Muscle of back (tissue), 13 donors: Measurements from ENCODE around the gene ZFYVE16. TPM values are rescaled to one million over a fixed set of nuclear protein-coding genes. Genes with fewer than 3 reads are reported as not detected.
"Not testable (repeated sequence)": the region's sequence is repeated elsewhere in the genome, so short reads cannot be mapped to it uniquely, and the experiment has no call there.

Experiments
- DNase-seq, 3 donors: peaks; one replicate each; pipeline versions ENCODE4 v3.0.0 to v3.0.0-alpha.2; 2013
- long read RNA-seq, 9 donors: transcript quantifications; one replicate each; lab custom pipeline, GENCODE V29; 2026
- polyA plus RNA-seq, 10 donors: library from polyadenylated mRNA; unstranded; fragments of 120-200 nt; gene quantifications; one replicate each; pipeline ENCODE4 v1.2.1, GENCODE V29; 2013; ENCODE audit not compliant: insufficient read length in 10 of 10

Gene ZFYVE16
- polyA plus RNA-seq = 10 to 100 TPM; 42.7 to 83.1 (median 55.9) TPM
- long read RNA-seq, donor 1, partial matches to known transcripts = 7 of 8 reads
- long read RNA-seq, donor 1, other reads (novel, unspliced or antisense) = 0 of 8 reads
- long read RNA-seq, donor 2, full-length matches to known transcripts = 1 of 1 reads
- long read RNA-seq, donor 2, partial matches to known transcripts = 0 of 1 reads
- long read RNA-seq, donor 2, other reads (novel, unspliced or antisense) = 0 of 1 reads
- long read RNA-seq, donor 3 = 0 reads
- long read RNA-seq, donor 4, full-length matches to known transcripts = 1 of 11 reads
- long read RNA-seq, donor 4, partial matches to known transcripts = 10 of 11 reads
- long read RNA-seq, donor 4, other reads (novel, unspliced or antisense) = 0 of 11 reads
- long read RNA-seq, donor 5, full-length matches to known transcripts = 2 of 10 reads
- long read RNA-seq, donor 5, partial matches to known transcripts = 8 of 10 reads
- long read RNA-seq, donor 5, other reads (novel, unspliced or antisense) = 0 of 10 reads
- long read RNA-seq, donor 6, partial matches to known transcripts = 19 of 19 reads
- long read RNA-seq, donor 6, other reads (novel, unspliced or antisense) = 0 of 19 reads
- long read RNA-seq, donor 7, full-length matches to known transcripts = 1 of 19 reads
- long read RNA-seq, donor 7, partial matches to known transcripts = 18 of 19 reads
- long read RNA-seq, donor 7, other reads (novel, unspliced or antisense) = 0 of 19 reads
- long read RNA-seq, donor 8, partial matches to known transcripts = 7 of 7 reads
- long read RNA-seq, donor 8, other reads (novel, unspliced or antisense) = 0 of 7 reads
- long read RNA-seq, donor 9 = 0 reads

DNA sequence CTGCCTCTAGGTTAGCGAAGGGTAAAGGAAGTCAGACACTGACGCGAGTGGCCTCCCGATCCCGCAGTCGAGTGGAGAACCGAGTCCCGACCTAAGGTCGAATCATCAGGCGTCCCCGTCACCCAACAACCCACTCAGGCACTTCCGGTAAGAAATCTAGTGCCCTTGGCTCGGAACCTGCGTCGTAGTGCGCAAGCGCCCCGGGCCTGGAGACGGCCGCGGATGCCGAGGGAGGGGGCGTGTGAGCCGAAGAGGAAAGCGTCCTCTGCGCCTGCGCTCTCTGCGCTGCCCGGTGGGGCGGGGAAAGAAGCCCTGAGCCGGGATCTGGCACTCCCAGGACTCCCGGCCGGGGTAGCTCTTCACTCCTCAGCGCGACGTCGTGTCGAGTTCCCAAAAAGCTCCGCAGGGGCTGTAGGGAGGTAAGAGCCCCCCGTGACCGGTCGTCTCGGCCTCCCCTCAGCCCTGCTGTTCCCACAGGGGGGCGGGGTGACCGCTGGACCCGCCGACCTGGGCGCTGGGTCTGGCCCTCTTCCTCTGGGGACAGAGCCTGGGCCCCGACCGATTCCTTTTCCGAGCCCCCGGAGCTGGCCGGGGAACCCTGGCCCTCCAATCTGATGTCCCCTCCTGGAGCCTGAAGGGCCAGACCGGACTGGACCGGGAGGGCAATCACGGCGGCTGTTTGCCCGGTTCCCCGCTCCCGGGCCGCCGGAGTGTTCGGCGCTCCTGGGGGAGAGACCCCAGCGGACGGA, at the start of gene ZFYVE16:
Gene ZFYVE16, plus strand, starts transcription at position 330 of the 749 bp plus-strand sequence. CDS start 26,084 bp downstream, outside the sequence.
- DNase-seq = peak; percentile 98 to 100 (median 100)

DNA sequence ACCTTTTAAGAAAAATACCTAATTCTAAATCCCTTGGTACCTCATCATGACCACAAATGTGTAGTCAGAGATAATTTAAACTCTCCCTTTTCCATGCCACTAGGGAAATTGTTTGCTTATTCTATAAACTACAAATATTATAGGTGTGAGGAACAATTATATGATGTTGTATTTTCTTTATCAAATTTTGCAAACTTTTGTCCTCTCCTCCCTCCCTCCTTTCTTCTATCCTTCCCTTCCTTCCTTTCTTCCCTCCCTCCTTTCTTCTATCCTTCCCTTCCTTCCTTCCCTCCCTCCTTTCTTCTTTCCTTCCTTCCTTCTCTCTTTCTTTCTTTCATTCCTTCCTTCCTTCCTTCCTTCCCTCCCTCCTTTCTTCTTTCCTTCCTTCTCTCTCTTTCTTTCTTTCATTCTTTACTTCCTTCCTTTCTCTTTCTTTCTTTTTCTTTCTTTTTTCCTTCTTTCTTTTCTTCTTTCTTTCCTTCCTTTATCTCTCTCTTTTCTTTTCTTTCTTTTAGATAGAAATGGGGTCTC, 46.9 kb upstream of the ZFYVE16 start:
- DNase-seq = no peak

DNA sequence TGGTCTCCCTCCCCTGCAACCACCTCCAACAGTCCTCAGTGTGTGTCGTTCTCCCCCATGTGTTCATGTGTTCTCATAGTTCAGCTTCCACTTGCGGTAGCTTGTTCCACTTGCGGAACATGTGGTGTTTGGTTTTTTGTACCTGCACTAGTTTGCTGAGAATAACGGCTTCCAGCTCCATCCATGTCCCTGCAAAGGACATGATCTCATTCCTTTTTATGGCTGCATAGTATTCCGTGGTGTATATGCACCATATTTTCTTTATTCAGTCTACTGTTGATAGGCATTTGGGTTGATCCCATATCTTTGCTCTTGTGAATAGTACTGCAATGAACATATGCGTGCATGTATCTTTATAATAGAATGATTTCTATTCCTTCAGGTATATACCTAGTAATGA, 43.0 kb upstream of the ZFYVE16 start:
- no peak for DNase-seq

DNA sequence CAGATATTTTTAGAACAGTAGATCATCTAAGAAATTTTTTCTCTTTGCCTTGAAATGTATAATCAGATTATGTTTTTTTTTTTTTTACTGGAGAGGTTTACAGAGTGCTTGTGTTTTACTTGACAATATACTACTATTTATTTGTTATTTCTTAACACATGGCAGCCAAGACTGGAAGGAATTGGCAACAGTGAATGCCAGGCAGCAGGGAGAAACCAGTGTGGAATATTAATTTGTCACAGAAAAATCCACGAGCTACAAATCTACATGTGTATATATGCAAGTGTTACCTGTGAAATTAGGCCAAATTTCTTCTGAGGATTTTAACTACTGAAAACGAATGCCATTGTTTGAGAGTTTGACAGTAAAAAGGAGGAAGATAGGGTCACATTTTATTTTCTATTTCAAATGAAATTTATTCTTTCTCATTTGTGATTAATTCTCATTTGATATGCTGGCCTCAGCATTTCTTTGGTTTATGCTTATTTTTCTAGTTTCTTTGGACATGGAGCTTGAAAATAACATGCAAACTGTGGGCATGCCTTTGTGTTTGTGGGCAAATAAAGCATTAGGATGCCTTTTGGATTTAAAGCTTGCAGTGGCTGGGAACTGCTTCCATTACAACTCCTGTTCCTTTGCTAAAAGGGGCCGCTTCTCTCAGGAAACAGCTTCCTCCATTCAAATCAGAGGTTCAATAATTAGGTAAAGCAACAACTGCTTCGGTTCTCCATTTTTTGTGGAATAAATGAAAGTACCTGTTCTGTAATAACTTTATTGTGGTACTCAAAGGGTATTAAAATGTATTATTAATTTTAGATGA, 39.0 kb upstream of the ZFYVE16 start:
- DNase-seq = no peak

DNA sequence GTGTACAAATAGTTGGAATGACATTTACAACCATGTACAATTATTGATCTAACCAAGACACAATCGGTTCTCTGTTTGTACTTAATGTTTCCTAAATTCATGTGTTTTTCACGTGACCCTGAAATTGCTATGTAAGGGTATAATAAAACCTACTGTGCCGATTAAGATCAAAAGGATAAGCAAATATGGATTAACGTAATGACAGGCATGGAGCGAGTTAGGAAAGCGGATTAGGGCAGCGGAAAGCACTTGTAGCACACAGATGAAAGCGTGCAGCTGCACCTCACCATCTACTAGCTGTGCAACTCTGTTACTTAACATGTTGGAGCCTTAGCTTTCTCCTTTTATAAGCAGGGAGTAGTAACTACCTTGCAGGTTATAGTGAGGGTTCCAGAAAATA, 38.3 kb upstream of the ZFYVE16 start:
- DNase-seq = no peak

DNA sequence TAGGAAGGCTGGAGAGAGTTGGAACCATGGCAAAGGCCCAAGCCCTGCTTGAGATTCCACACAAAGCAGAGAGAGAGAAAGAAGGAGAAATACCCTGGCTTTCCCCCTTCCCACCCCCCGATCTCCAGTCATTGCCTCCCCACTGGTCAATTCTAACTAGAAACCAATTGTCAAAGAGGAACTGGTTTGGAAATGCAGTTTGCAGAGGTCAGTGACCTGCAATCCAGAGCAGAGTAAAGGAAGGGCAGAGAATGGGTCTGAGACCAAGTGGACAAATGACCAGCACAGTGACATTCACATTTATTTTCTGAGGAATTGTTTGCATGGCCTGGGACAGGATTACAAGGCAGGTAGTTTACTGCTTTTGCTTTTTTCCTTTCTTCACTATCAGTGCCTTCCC, 37.5 kb upstream of the ZFYVE16 start:
- no peak for DNase-seq

DNA sequence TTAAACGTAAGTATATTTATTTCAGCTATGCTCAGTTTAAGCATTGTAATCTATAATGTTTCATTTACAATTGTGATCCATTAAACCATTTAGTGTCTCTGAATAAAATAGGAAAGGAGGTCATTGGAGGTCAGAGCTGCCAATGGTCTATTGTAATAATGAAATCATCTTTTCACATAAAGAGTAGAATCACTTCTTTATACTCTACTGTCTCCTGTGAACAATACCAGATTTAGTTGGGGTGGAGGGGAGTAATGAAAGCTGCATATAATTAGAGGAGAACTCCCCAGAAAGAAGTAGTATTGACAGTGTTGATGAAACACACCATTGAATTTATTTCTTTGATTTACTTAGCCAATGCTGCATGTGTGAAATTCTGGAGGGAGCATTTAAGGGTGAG, 35.1 kb upstream of the ZFYVE16 start:
- no peak for DNase-seq

DNA sequence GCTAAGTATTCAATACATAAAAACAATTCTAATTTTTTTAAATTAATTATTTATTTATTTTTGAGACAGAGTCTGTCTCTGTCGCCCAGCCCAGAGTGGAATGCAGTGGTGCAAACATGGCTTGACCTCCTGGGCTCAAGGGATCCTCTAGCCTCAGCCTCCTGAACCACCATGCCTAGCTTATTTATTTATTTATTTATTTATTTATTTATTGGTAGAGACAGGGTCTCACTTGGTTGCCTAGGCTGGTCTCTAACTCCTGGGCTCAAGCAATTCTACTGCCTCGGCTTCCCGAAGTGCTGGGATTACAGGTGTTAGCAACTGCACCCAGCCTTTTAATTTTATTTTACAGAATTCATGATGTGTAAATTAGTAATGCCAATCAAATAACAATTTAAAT, 33.7 kb upstream of the ZFYVE16 start:
- DNase-seq = no peak

DNA sequence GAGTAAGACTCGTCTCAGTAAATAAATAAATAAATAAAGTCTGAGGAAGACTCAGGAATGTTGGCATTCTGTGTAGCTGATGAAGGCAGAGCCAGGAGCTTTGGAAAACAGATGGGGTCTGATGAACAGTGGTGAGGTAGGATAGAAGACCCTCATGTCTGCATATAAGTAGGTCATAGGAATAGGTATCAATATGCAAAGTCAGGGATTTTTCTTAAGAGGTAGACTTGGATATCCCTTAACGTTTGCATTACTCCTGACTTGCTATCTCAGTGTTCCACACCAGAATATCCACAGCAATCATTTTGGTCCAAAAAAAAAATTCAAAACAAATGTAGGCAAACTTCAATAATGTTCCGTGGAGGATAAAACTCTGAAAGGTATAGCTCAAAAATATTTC, 31.3 kb upstream of the ZFYVE16 start:
- no peak for DNase-seq

DNA sequence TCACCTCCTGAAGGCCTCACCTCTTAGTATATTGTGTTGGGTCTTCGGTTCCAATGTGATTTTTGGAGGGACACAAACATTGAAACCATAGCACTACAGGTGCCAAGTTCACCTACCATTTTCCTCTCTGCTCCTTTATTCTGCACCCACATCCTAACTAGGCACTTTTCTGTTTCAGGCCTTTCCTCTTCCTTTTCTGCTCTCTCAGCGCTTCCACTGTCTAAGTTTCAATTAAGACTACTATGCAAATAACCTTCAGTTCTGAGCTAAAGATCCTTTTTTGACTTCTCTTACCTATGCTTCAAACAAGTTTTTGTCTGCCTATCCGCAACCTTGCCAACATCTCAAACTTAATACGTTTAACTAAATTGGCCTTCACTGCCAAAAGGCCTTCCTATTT, 25.4 kb upstream of the ZFYVE16 start:
- DNase-seq = no peak

DNA sequence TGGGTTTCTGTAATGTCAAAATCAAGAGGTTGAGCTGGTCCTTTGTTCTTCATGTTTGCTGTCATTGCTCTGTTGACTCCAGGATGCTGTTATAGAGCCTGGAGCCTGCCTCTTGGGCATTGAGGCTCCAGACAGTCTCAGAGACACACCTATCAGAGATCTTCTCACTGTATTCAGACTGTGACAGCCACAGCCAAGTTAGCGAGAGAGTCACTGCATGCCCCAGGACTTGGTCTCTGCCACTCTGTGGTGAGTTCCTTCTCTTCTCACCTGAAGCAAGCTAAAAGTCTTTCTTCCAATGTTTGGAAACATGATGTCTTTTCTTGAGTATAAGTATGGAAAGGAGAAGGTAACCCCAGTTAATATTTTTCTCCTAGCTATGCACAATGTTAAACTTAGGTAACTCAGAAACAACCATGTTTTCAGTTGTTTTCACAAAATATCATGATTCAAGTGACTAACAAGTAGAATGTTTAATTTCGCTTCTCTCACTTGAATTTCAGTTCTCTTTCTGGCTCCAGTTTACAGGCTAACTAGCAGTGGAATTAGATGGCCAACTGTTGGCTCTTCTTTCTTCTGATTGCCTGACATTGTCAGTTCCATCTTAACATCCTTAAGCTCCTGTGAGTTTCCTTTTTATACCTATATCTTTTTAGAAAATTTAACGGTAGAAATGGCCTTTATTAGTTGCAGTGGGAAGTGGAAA, 20.6 kb upstream of the ZFYVE16 start:
- no peak for DNase-seq

DNA sequence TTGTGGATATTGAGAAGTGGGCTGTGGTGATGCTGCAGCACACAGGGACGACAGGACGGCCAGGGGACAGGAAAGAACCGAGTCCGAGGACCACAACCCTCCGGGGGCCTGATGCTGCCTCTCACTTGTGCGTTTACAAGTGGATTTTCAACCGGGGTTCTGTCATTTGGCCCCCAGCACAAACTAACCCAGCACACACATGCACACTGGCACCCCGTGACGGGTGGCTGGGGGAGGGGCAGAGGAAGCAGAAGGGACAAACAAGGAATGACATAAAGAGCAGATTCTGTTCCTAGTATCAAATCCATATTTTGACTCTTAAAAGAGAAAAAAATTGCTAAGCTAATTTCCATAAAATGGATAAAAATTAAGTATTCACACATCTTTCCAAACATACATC, 18.3 kb upstream of the ZFYVE16 start:
- DNase-seq = no peak

DNA sequence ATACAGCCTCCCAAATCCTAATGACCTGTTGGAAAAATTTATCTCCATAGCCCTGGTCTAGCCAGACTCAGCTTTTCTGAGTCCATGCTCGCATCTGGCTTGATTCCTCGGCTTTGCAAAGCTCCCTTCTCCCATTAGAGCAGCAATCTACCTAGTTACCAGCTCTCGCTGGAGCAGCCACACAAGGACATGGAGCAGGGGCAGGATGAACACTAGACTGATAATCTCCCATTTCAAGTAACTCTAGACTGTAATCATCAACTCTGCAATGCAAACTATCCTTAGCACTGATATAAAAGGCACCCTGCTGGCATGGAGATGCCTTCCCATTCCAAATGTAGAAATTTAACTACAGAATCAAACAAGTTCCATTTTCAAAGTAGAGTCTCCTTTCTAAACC, 17.5 kb upstream of the ZFYVE16 start:
- not testable (repeated sequence) for DNase-seq

DNA sequence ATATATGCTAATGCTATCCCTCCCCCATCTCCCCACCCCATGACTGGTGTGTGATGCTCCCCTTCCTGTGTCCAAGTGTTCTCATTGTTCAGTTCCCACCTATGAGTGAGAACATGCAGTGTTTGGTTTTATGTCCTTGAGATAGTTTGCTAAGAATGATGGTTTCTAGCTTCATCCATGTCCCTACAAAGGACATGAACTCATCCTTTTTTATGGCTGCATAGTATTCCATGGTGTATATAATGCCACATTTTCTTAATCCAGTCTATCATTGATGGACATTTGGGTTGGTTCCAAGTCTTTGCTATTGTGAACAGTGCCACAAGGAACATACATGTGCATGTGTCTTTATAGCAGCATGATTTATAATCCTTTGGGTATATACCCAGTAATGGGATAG, 16.6 kb upstream of the ZFYVE16 start:
- DNase-seq = not testable (repeated sequence)

DNA sequence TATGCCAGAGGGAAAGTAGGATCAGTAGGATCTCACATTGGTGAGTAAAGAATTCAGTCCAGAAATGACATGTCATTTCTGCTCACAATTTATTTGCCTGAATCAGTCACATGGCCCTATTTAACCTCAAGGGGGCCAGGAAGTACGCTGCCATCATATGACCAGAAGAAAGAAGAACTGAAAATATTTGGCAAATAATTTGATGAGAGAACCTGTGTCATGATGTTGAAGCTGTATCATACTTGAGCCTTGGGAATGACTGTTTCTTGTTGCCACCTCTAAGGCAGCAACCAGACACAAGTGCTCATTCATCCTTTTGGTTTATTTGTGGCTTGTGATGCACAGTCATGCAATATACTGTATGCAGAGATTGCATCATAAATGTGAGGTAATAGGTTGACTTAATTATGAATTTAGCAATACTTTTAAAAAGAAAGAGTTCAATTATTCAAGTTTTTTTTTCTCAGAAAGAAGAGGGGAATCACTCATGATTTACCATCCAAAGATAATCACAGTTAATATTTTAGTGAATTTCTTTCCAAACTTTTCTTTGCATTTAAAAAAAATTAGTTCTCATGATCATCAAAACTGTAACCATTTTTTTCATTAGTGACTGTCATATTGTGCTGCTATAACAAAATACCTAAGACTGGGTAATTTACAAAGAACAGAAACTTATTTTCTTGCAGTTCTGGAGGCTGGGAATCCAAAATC, 8.2 kb upstream of the ZFYVE16 start:
- DNase-seq = peak in 1 of 3 donors; percentile 9

DNA sequence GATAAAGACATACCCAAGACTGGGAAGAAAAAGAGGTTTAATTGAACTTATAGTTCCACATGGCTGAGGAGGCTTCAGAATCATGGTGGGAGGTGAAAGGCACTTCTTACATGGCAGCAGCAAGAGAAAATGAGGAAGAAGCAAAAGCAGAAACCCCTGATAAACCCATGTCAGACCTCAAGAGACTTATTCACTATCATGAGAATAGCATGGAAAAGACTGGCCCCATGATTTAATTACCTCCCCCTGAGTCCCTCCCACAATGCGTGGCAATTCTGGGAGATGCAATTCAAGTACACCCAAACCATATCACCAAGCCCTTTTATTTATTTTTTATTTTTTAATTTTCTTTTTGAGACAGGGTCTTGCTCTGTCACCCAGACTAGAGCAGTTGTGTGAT, 7.5 kb upstream of the ZFYVE16 start:
- DNase-seq = not testable (repeated sequence)

DNA sequence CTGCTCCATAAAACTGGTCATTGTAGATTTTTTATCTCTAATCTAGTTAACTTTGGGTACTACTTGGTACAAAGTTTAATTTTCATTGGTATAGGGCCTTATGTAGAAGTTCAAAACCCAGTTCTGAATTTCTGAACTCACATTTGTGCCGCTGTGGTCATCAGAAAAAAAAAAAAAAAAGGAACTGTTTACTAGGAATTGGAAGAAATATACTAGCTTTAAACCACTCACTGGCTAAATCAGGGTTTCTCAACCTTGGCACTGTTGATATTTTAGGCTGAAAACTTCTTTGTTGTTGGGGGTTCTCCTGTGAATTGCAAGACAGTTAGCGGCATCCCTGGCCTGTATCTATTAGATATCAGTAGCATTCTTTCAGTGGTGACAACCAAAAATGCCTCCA, 4.1 kb upstream of the ZFYVE16 start:
- DNase-seq = no peak

DNA sequence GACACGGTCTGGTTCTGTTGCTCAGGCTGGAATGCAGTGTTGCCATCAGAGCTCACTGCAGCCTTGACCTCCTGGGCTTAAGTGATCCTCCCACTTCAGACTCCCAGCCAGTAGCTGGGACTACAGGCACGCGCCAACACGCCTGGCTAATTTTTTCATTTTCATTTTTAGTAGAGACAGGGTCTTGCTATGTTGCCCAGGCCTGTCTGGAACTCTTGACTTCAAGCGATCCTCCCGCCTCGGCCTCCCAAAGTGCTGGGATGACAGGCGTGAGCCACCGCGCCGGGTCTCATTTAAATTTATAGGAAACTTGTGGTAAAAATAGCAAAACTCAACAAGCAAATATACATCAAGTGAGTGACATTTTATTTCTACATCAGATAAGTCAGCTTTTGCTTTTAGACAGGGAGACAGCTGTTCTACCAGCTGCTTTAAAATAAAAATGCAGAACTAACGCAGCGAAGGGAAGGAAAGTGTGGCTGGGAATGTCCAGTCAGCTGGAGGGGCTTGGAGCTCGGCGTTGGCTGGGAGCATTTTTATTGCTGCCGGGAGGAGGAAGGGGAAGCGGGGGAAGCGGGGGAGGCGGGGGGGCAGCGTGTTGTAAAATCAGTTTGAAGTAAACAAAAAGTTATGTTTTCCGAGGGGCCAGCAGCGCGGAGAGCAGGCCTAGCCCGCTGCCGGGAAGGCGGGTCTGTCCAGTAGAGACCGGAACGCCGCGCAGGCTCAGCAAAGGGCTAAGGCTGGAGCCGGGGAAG, 707 bp upstream of the ZFYVE16 start:
- DNase-seq = peak in 1 of 3 donors; percentile 12
